Karpas-422 (cell line): Measurements from ENCODE around the gene RABGGTA. TPM values are rescaled to one million over a fixed set of nuclear protein-coding genes. Genes with fewer than 3 reads are reported as not detected.

ENCODE experiments used
- DNase-seq: peaks from one replicate; pipeline ENCODE4 v3.0.0-alpha.2; 2015
- H2AFZ ChIP-seq: fragments of 200-600 bp; sonication (generic); 2 replicates; pipeline ENCODE4 v1.6.1; 2014; ENCODE audit warnings: antibody characterized with exemption, low read length, mixed read lengths
- H3K27ac ChIP-seq: fragments of 200-600 bp; sonication (generic); 2 replicates; pipeline ENCODE4 v1.5.1; 2014; ENCODE audit warnings: mild to moderate bottlenecking, low read length, moderate library complexity
- H3K27me3 ChIP-seq: fragments of 200-600 bp; sonication (generic); 2 replicates; pipeline ENCODE4 v1.6.1; 2014; ENCODE audit warnings: low read length, mixed read lengths
- H3K36me3 ChIP-seq: fragments of 200-600 bp; sonication (generic); 2 replicates; pipeline ENCODE4 v1.6.1; 2014; ENCODE audit warnings: low read length, mixed read lengths; ENCODE audit not compliant: insufficient read depth
- H3K4me1 ChIP-seq: fragments of 200-600 bp; sonication (generic); 2 replicates; pipeline ENCODE4 v1.6.1; 2014; ENCODE audit warnings: mild to moderate bottlenecking, low read length, mixed read lengths
- H3K4me2 ChIP-seq: fragments of 200-600 bp; sonication (generic); 2 replicates; pipeline ENCODE4 v1.6.1; 2014; ENCODE audit warnings: low read length, low read depth, mild to moderate bottlenecking; ENCODE audit not compliant: poor library complexity, severe bottlenecking
- H3K4me3 ChIP-seq: fragments of 200-600 bp; sonication (generic); 2 replicates; pipeline ENCODE4 v1.5.1; 2014; ENCODE audit warnings: mild to moderate bottlenecking, antibody characterized with exemption, low read length, mixed read lengths
- H3K79me2 ChIP-seq: fragments of 200-600 bp; sonication (generic); 2 replicates; pipeline ENCODE4 v1.6.1; 2014; ENCODE audit warnings: mild to moderate bottlenecking, low read length, mixed read lengths
- H3K9ac ChIP-seq: fragments of 200-600 bp; sonication (generic); 2 replicates; pipeline ENCODE4 v1.6.0; 2014; ENCODE audit warnings: low read length
- H3K9me2 ChIP-seq: fragments of 200-600 bp; sonication (generic), shearing (Covaris generic); replicated peaks from 2 replicates; pipeline ENCODE4 v1.6.0; 2014; ENCODE audit warnings: mild to moderate bottlenecking, low read length, moderate library complexity; ENCODE audit not compliant: insufficient read depth
- H3K9me3 ChIP-seq: fragments of 300-700, 200-600 bp; sonication (generic); 2 replicates; pipeline ENCODE4 v1.6.1; 2014; ENCODE audit warnings: low read length, mixed read lengths
- H4K20me1 ChIP-seq: fragments of 200-600 bp; sonication (generic); 2 replicates; pipeline ENCODE4 v1.6.1; 2014; ENCODE audit warnings: mild to moderate bottlenecking, antibody characterized with exemption, low read length, low read depth; ENCODE audit not compliant: insufficient read depth
- total RNA-seq: library from RNA; depleted of rRNA; stranded (reverse); fragments of >200 nt; shearing (Covaris generic); gene quantifications from 2 replicates; pipeline ENCODE4 v1.2.3, GENCODE V29; 2014; ENCODE audit warnings: low replicate concordance

The RABGGTA gene
- total RNA-seq, 1 experiment from 2014 or later, result 45.1 TPM

DNA sequence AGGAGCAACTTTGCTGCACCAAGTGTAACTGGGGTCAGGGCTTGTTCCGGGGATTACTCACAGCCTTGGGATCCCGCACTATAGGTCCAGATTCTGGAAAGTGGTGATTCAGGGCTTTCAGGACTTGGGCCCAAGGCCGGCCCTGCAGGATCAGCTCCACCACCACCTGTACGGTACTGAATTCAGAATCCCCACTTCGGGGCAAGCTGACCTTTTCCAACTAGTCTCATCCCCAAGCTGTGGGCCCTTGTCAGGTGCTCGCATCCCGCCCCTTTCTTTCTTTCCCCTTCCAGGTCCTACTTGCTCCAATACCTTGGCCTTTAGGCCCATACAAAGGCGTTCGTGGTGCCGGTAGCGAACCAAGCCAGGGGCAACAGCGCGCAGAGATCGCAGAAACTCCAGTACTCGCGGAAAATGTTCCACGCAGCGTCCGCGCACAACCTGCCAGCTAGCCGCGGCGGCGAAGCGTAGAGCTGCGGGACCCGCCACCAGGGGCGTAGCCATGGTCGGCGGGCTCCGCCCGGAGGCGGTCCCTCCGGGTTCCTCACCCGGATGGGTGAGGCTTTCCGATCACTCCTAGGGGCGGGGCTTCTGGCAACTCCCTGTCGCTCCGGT, 29.5 kb downstream of the RABGGTA start:
- H3K4me3 ChIP-seq, result peak overlapping the region; percentile 79
- peaks cover 40% of the 10 kb centered on the region for H3K36me3 ChIP-seq
- no peaks in the 10 kb centered on the region for H3K9me3 ChIP-seq
- peak; percentile 98 for DNase-seq
- H3K27ac ChIP-seq, result peak overlapping the region; percentile 89
- peak overlapping the region; percentile 79 for H3K9ac ChIP-seq
- H4K20me1 ChIP-seq, result peaks cover 6% of the 10 kb centered on the region; the same call in 1 of the 2 replicates
- peaks cover 27% of the 10 kb centered on the region for H3K79me2 ChIP-seq
- peak overlapping the region; percentile 40; the same call in 1 of the 2 replicates for H2AFZ ChIP-seq
- no peaks in the 10 kb centered on the region for H3K9me2 ChIP-seq
- peak overlapping the region; percentile 92 for H3K4me2 ChIP-seq
- H3K27me3 ChIP-seq, result no peaks in the 10 kb centered on the region
- peaks cover 37% of the 10 kb centered on the region for H3K4me1 ChIP-seq

DNA sequence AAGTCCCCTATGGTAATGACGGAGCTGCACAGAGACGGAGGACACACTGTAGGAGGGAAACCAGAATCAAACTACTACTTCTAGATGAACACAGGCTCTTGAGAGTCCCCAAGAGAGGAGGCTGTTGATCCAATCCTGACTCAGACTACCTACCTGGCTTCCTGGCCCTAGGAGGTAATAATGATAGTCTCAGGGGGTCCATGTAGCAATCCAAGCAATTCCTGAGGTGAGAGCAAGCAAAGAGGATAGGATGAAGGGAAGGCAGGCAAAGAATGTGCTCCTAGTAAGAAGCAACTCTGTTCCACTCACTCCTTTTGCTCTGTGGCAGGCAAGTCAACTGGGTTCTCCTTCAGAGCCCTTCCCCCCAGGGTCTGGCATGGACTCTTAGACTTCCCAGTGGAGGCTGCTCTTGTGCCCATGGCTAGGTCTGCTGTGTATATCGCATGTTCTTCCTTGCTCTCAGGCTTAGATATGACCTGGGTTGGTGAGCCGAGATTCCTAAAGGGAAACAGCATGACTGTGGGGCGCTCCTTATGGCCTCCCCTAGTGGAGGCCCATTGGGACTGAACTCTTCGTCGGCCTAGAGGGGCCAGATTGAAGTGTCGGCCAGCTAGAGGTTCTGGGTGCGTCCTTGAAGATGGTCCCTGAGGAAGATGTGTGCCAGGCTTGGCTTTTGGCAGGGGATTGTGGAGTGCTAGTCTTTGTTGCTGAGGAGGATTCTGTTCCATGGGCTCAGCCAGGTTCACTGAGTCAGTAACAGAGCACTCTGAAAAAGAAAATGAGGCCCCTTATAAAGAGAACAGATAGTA, 31.1 kb downstream of the RABGGTA start:
- Histone ChIP-seq H4K20me1 (peaks cover 6% of the 10 kb centered on the region; the same call in 1 of the 2 replicates), H2AFZ (no peak overlapping the region), H3K9me3 (no peaks in the 10 kb centered on the region), H3K9me2 (no peaks in the 10 kb centered on the region), H3K4me2 (peak overlapping the region; percentile 3), H3K27me3 (no peaks in the 10 kb centered on the region), H3K9ac (no peak overlapping the region), H3K4me3 (no peak overlapping the region), H3K79me2 (peaks cover 34% of the 10 kb centered on the region), H3K4me1 (peaks cover 40% of the 10 kb centered on the region), H3K36me3 (peaks cover 54% of the 10 kb centered on the region), H3K27ac (no peak overlapping the region)
- no peak for DNase-seq

DNA sequence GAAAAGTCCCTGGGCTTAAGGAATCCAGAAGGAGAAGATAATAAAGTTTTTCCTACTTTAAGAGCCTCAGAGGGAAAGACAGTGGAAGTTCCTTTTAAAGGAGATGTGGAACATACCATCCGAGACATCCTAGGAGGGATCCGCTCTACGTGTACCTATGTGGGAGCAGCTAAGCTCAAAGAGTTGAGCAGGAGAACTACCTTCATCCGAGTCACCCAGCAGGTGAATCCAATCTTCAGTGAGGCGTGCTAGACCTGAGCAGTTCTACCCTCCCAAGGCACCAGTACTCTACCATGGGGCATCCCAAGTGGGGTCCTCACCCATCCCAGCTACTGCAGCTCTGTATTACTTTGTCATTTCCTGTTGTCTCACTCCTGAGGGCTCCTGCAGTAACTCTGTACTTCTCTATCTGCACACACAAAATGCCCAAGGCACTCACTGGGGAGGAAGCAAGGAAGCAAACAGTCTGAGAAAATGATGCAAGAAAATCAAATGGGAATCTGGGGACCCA, 32.8 kb downstream of the RABGGTA start:
- H3K9me3 ChIP-seq, result no peaks in the 10 kb centered on the region
- H2AFZ ChIP-seq, result no peak overlapping the region
- peaks cover 51% of the 10 kb centered on the region for H3K79me2 ChIP-seq
- no peak overlapping the region for H3K9ac ChIP-seq
- H3K9me2 ChIP-seq, result no peaks in the 10 kb centered on the region
- DNase-seq, result no peak
- peaks cover 53% of the 10 kb centered on the region for H3K4me1 ChIP-seq
- H3K27ac ChIP-seq, result no peak overlapping the region
- peaks cover 6% of the 10 kb centered on the region; the same call in 1 of the 2 replicates for H4K20me1 ChIP-seq
- H3K36me3 ChIP-seq, result peaks cover 65% of the 10 kb centered on the region
- H3K27me3 ChIP-seq, result no peaks in the 10 kb centered on the region
- H3K4me3 ChIP-seq, result no peak overlapping the region
- no peak overlapping the region for H3K4me2 ChIP-seq

DNA sequence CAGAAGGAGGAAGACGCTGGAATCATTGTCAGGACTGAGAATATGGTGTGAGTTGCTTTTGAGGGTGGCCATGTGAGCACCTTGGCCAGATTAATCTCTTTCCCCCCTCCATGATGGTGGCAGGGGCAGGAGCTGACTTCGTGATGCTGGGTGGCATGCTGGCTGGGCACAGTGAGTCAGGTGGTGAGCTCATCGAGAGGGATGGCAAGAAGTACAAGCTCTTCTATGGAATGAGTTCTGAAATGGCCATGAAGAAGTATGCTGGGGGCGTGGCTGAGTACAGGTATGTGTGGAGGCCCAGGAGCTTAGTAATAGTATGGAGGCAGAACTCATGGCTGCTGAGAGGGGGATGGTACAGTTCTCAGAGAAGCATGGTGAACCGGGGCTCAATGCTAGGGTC, 33.3 kb downstream of the RABGGTA start:
- Histone ChIP-seq H2AFZ (no peak overlapping the region), H3K9ac (no peak overlapping the region), H3K79me2 (peaks cover 56% of the 10 kb centered on the region), H4K20me1 (peaks cover 6% of the 10 kb centered on the region; the same call in 1 of the 2 replicates), H3K4me1 (peaks cover 53% of the 10 kb centered on the region), H3K36me3 (peaks cover 65% of the 10 kb centered on the region), H3K4me2 (no peak overlapping the region), H3K9me3 (no peaks in the 10 kb centered on the region), H3K27ac (no peak overlapping the region), H3K9me2 (no peaks in the 10 kb centered on the region), H3K27me3 (no peaks in the 10 kb centered on the region), H3K4me3 (no peak overlapping the region)
- no peak for DNase-seq

DNA sequence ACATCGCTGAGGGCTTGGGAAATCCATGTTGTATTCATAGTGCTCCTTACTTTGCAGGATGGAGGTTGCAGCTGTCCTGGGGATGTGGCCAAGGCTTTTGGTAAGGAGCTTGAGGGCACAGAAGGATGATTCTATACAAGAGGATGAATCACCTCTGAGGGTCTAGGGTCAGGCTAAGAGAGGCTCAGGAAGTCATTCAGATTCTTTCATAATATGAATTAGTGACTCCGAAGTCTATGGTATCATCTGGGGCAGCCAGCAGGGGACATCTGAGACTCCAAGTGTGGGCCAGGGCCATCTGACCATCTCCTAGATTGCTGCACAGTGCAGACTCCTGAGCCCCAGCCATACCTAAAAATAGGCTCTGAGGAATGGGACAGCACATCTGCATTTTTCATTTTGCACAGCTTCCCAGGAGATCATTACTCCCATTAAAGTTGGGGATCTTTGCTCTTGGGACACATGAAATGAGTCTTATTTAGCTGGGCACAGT, 33.9 kb downstream of the RABGGTA start:
- H3K79me2 ChIP-seq, result peaks cover 60% of the 10 kb centered on the region
- H3K9me3 ChIP-seq, result no peaks in the 10 kb centered on the region
- DNase-seq, result no peak
- peaks cover 6% of the 10 kb centered on the region; the same call in 1 of the 2 replicates for H4K20me1 ChIP-seq
- H3K4me2 ChIP-seq, result no peak overlapping the region
- no peaks in the 10 kb centered on the region for H3K27me3 ChIP-seq
- peaks cover 65% of the 10 kb centered on the region for H3K36me3 ChIP-seq
- H3K9me2 ChIP-seq, result no peaks in the 10 kb centered on the region
- peaks cover 49% of the 10 kb centered on the region for H3K4me1 ChIP-seq
- H2AFZ ChIP-seq, result no peak overlapping the region
- H3K27ac ChIP-seq, result no peak overlapping the region
- no peak overlapping the region for H3K9ac ChIP-seq
- H3K4me3 ChIP-seq, result no peak overlapping the region

DNA sequence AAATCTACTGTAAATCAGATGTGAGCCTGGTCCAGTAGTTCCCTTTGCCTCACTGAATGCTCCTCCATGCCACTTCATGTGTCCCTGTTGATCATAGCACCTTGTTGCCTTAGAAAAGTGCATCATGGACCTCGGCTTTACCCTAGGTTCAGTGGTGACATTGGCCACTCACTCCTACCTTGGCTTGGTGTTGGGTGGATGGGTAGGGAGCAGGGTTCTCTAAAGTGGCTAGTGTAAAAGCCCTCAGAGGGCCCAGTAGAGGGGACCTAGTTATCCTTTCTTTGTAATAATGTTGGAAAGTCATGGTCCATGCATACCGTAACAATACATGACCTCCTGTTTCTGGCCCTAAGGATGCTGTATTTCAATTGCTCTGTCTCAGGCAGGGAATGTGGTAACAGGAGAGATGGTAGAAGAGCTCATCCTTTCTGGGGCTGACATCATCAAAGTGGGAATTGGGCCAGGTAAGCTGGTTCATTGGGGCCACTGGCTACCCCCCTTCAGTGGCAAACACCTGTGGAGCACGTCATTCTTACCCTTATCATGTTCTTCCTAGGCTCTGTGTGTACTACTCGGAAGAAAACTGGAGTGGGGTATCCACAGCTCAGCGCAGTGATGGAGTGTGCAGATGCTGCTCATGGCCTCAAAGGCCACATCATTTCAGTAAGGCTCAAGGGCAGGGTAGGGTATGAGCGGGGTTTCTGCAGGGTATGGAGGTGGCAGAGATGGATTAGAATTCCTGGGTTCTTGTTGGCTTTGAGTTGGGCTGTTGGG, 34.5 kb downstream of the RABGGTA start:
- no peak overlapping the region for H2AFZ ChIP-seq
- no peaks in the 10 kb centered on the region for H3K9me2 ChIP-seq
- peaks cover 61% of the 10 kb centered on the region for H3K79me2 ChIP-seq
- no peak overlapping the region for H3K4me3 ChIP-seq
- no peaks in the 10 kb centered on the region for H3K27me3 ChIP-seq
- H3K4me1 ChIP-seq, result peaks cover 48% of the 10 kb centered on the region
- no peak overlapping the region for H3K9ac ChIP-seq
- no peak for DNase-seq
- H3K27ac ChIP-seq, result no peak overlapping the region
- no peaks in the 10 kb centered on the region for H3K9me3 ChIP-seq
- H3K4me2 ChIP-seq, result no peak overlapping the region
- H4K20me1 ChIP-seq, result peaks cover 4% of the 10 kb centered on the region; the same call in 1 of the 2 replicates
- H3K36me3 ChIP-seq, result peaks cover 65% of the 10 kb centered on the region

DNA sequence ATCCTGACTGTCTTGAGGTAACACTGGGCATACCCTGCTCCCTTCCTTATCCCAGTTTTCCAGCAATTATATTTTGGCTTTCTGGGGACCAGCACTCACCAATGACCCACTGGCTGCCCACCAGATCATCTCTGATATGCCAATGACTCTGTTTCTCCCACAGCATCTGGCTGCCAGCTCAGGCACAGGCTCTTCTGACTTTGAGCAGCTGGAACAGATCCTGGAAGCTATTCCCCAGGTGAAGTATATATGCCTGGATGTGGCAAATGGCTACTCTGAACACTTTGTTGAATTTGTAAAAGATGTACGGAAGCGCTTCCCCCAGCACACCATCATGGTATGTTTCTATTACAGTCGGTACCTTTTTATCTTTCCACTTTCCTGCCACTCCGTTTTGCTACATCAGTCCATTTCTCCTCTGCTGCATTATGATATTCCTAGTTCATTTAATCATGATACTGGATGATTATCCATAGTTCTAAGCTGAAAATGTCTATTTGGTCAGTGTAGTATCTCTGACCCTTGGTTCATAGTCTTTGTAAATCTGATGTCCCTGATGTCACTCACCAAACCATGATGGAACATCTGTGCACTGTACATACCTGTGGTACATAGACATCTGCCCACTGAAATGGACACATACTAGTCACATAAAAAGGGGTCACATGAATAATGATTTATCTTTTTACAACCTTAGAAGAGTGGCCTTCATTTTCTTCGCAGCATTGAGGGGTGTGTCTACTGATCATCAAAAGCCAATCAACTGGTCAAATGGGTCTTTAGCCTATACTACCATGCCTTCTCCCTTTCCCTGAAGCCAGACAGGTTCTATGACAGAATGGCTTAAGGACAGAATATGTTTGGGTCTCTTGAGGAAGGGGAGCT, 35.4 kb downstream of the RABGGTA start:
- Histone ChIP-seq H4K20me1 (peaks cover 3% of the 10 kb centered on the region; the same call in 1 of the 2 replicates), H3K9ac (no peak overlapping the region), H3K27me3 (no peaks in the 10 kb centered on the region), H3K4me2 (no peak overlapping the region), H3K9me3 (no peaks in the 10 kb centered on the region), H3K36me3 (peaks cover 64% of the 10 kb centered on the region), H3K9me2 (no peaks in the 10 kb centered on the region), H3K4me3 (no peak overlapping the region), H3K4me1 (peaks cover 43% of the 10 kb centered on the region), H2AFZ (no peak overlapping the region), H3K79me2 (peaks cover 61% of the 10 kb centered on the region), H3K27ac (no peak overlapping the region)
- no peak for DNase-seq
